Spleen (tissue), 11 donors: Measurements from ENCODE around the gene SLC20A1. TPM values are rescaled to one million over a fixed set of nuclear protein-coding genes. Genes with fewer than 3 reads are reported as not detected.

Experiments
- DNase-seq: peaks from one replicate; pipeline ENCODE4 v3.0.0-alpha.2; 2020
- H3K27ac ChIP-seq, 8 donors: fragments of 200-600 bp; sonication (generic) in 7 of 8; 1 replicate in 4 of 8; 2 replicates in 4 of 8; pipeline versions ENCODE4 v1.5.0 to v1.8.0; 2016 to 2021; ENCODE audit warnings: inconsistent platforms in 4 of 8, mild to moderate bottlenecking in 4 of 8, moderate library complexity in 1 of 8
- H3K27me3 ChIP-seq, 7 donors: fragments of 200-600 bp; sonication (generic) in 6 of 7; replicated peaks in 1 of 7; 1 replicate in 4 of 7; 2 replicates in 3 of 7; pipeline versions ENCODE4 v1.5.0 to v1.8.0; 2016 to 2021; ENCODE audit warnings: inconsistent platforms in 3 of 7, mild to moderate bottlenecking in 1 of 7
- H3K36me3 ChIP-seq, 6 donors: fragments of 200-600 bp; sonication (generic) in 5 of 6; 1 replicate in 4 of 6; 2 replicates in 2 of 6; pipeline versions ENCODE4 v1.5.0 to v1.8.0; 2016 to 2021; ENCODE audit warnings: inconsistent platforms in 2 of 6
- H3K4me1 ChIP-seq, 6 donors: fragments of 200-600 bp; sonication (generic) in 5 of 6; 1 replicate in 3 of 6; 2 replicates in 3 of 6; pipeline versions ENCODE4 v1.5.0 to v1.8.0; 2016 to 2021; ENCODE audit warnings: inconsistent platforms in 3 of 6
- H3K4me3 ChIP-seq, 8 donors: fragments of 200-600 bp; sonication (generic) in 7 of 8; 1 replicate in 4 of 8; 2 replicates in 4 of 8; pipeline versions ENCODE4 v1.5.0 to v1.8.0; 2016 to 2021; ENCODE audit warnings: inconsistent platforms in 4 of 8, mild to moderate bottlenecking in 4 of 8, moderate library complexity in 2 of 8
- H3K9me3 ChIP-seq, 8 donors: fragments of 200-600 bp; sonication (generic) in 7 of 8; 1 replicate in 4 of 8; 2 replicates in 4 of 8; pipeline versions ENCODE4 v1.5.0 to v1.8.0; 2016 to 2021; ENCODE audit warnings: inconsistent platforms in 4 of 8
- CTCF ChIP-seq, 11 experiments: fragments of 200-600 bp in 7 of 11; fragments of 450-650 bp in 4 of 11; sonication (generic) in 4 of 11; IDR thresholded peaks in 8 of 11; conservative IDR thresholded peaks in 3 of 11; 1 replicate in 7 of 11; 2 replicates in 4 of 11; pipeline versions ENCODE4 v1.4.0 to v1.8.0; 2016 to 2021; ENCODE audit warnings: antibody characterized with exemption in 11 of 11, inconsistent platforms in 4 of 11, mild to moderate bottlenecking in 1 of 11
- POLR2A ChIP-seq, 3 donors: fragments of 450-650 bp; IDR thresholded peaks; one replicate each; pipeline ENCODE4 v1.5.1; 2017; ENCODE audit warnings: antibody characterized with exemption in 3 of 3, mild to moderate bottlenecking in 1 of 3
- POLR2AphosphoS5 ChIP-seq, 3 donors: sonication (generic); formaldehyde crosslinking; IDR thresholded peaks; one replicate each; pipeline ENCODE4 v1.5.1; 2017; ENCODE audit warnings: antibody characterized with exemption in 3 of 3
- WGBS, 5 donors: extraction: QIAGEN DNeasy Blood & Tissue Kit in 3 of 5; methylation state at CpG; one replicate each; pipeline versions ENCODE4 v1.1.5 to v1.1.7; 2013 to 2018; 5-methylcytosine and 5-hydroxymethylcytosine counted together
- intact Hi-C: fragments of 100-400 bp; cut with DNase I; formaldehyde crosslinking; loops from one replicate; pipeline ENCODE4 v1.15.0; 2023; ENCODE audit warnings: low total_unique reads
- polyA plus RNA-seq, 3 donors: library from polyadenylated mRNA; stranded (reverse); fragments of 200-250 nt; gene quantifications; one replicate each; pipeline ENCODE4 v1.2.1, GENCODE V29; 2013
- total RNA-seq, 7 donors: library from RNA; depleted of rRNA in 3 of 7; stranded (reverse); fragments of >200 nt in 3 of 7; fragmentation: NEBNext Ultra II Directional in 4 of 7; extraction: Animal tissue kit (Norgen Biotek cat#: 25700) in 4 of 7; gene quantifications; one replicate each; pipeline versions ENCODE4 v1.1.0 to v1.2.1, GENCODE V29; 2016 to 2021
- donor health status: healthy with polysubstance abuse.
- donor health status: DM: no; HTN: no; CAD: no; lungs with moderate emphysema.
- donor health status: DM: no; HTN: no; CAD: no.
- donor health status: Bipolar disorder and iron deficiency.
- donor health status: healthy.
- donor health status: DM: no; HTN: no; CAD: no.
- donor health status: DM: yes; HTN: yes; CAD: no.

SLC20A1 gene
- total and polyA plus RNA-seq, 10 donors: 15.4 to 83.6 (median 57.6) TPM

DNA sequence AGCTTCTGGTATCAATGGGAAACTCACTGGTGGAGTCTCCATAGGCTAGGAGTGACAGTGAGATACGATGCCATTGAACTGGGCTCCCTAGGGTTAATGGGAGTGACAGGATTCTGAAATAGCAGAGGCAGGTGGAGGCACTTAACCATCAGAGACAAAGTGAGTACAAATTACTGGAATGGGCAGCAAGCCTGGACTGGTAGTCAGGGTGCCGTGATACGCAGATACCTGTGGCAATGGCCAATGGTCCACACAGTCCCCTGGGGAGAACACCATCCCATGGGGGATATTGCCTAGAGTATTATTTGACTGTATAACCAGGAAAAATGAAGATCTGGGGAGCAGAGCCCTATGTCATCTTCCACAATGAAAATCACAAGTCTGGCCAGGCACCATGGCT lies 44.0 kb upstream of the SLC20A1 start:
- no peaks in the 10 kb centered on the region for H3K9me3 ChIP-seq
- intact Hi-C loops: loop anchor here (5.0 kb wide), 1 partner anchor 126 kb away; no protein-coding TSS in a partner anchor
- H3K27me3 ChIP-seq: no peaks in the 10 kb centered on the region
- DNase-seq: peak; percentile 35
- TF ChIP-seq POLR2A (IDR thresholded peaks at IDR 0.05) (no peak), CTCF (IDR thresholded peaks at IDR 0.05 in 8 of 11, conservative IDR thresholded peaks at IDR 0.05 in 3 of 11) (no peak), POLR2AphosphoS5 (IDR thresholded peaks at IDR 0.05) (no peak)
- no peaks in the 10 kb centered on the region for H3K36me3 ChIP-seq
- H3K4me1 ChIP-seq: peaks cover 6 to 12% (median 8%) of the 10 kb centered on the region in 6 donors
- WGBS, 5 donors: 90 to 97% (median 93%) methylated on average over 3 of the region's 3 CpGs
- no peak overlapping the region for H3K4me3 ChIP-seq
- no peak overlapping the region for H3K27ac ChIP-seq

GRCh38 chr2:112602917-112603316 lies 42.8 kb upstream of the SLC20A1 start:
- Histone ChIP-seq H3K27me3 (no peaks in the 10 kb centered on the region), H3K4me1 (peaks cover 6 to 12% (median 8%) of the 10 kb centered on the region in 6 donors)
- 84 to 97% (median 95%) methylated on average over 3 of the region's 3 CpGs for WGBS, 5 donors

DNA sequence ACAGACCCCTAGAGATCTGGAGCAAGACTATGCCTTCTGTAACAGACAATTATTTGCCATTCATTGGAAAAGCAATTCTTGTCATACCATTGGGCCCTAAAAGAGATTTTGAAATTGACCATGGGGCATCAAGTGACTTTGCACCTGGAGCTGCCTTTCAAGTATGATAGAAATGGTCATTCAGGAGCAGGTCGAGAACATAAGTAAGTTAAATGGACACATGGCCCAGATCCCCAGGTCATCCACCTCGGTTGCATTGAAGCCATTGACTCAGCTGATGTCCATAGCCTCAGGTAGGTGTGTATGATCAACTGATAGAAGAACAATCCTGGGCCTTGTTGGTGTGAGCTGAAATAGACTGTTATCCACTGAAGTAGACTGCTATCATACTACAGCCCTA lies 42.0 kb upstream of the SLC20A1 start:
- 85 to 94% (median 88%) methylated on average over 2 of the region's 2 CpGs for WGBS, 5 donors
- TF ChIP-seq POLR2A (IDR thresholded peaks at IDR 0.05) (no peak), CTCF (IDR thresholded peaks at IDR 0.05 in 8 of 11, conservative IDR thresholded peaks at IDR 0.05 in 3 of 11) (no peak), POLR2AphosphoS5 (IDR thresholded peaks at IDR 0.05) (no peak)
- no peak overlapping the region for H3K27ac ChIP-seq
- H3K9me3 ChIP-seq: no peaks in the 10 kb centered on the region
- no peaks in the 10 kb centered on the region for H3K36me3 ChIP-seq
- no peak overlapping the region for H3K4me3 ChIP-seq
- no peaks in the 10 kb centered on the region for H3K27me3 ChIP-seq
- peaks cover 6 to 12% (median 8%) of the 10 kb centered on the region in 6 donors for H3K4me1 ChIP-seq
- DNase-seq: no peak
- intact Hi-C loops: loop anchor here (5.0 kb wide), 1 partner anchor 124 kb away; no protein-coding TSS in a partner anchor

More at GRCh38 chr2:112602917-112603316, 42.8 kb upstream of the SLC20A1 start:
- no peak overlapping the region for H3K4me3 ChIP-seq
- TF ChIP-seq POLR2A (IDR thresholded peaks at IDR 0.05): no peak
- TF ChIP-seq CTCF (IDR thresholded peaks at IDR 0.05 in 8 of 11, conservative IDR thresholded peaks at IDR 0.05 in 3 of 11): no peak
- no peak for TF ChIP-seq POLR2AphosphoS5 (IDR thresholded peaks at IDR 0.05)
- H3K9me3 ChIP-seq: no peaks in the 10 kb centered on the region
- intact Hi-C loops: loop anchor here (5.0 kb wide), 1 partner anchor 124 kb away; no protein-coding TSS in a partner anchor
- DNase-seq: no peak
- no peak overlapping the region for H3K27ac ChIP-seq
- no peaks in the 10 kb centered on the region for H3K36me3 ChIP-seq

DNA sequence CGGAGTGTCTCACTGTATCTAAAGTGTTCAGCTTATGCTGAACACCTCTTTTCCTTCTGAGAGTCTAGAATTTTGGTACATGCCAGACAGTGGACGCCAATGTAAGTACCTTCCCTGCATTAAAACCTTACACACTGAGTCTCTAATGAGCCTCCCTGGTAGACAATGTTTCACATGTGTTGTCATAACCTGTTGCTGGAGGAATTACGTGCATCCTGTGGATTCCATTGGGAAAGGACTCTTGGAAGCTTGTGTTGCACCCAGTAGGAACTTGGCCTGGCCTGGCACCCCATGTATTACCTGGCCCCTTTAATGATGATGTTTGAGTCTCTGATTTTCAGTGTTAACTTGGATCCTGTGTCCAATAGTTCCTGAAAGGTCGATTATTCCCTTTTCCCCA lies 40.8 kb upstream of the SLC20A1 start:
- intact Hi-C loops: loop anchor here (5.0 kb wide), 1 partner anchor 122 kb away; no protein-coding TSS in a partner anchor
- Histone ChIP-seq H3K36me3 (no peaks in the 10 kb centered on the region), H3K4me3 (no peak overlapping the region), H3K9me3 (peaks cover 0 to 10% (median 0%) of the 10 kb centered on the region in 8 donors), H3K27ac (no peak overlapping the region), H3K27me3 (no peaks in the 10 kb centered on the region), H3K4me1 (peaks cover 3 to 7% (median 4%) of the 10 kb centered on the region in 6 donors)
- no peak for DNase-seq
- TF ChIP-seq POLR2A (IDR thresholded peaks at IDR 0.05): no peak
- TF ChIP-seq POLR2AphosphoS5 (IDR thresholded peaks at IDR 0.05): no peak
- no peak for TF ChIP-seq CTCF (IDR thresholded peaks at IDR 0.05 in 8 of 11, conservative IDR thresholded peaks at IDR 0.05 in 3 of 11)
- 71 to 92% (median 88%) methylated on average over 4 of the region's 4 CpGs for WGBS, 5 donors
